ENCODE results near the gene HIBCH.
"Not testable (repeated sequence)": the region's sequence is repeated elsewhere in the genome, so short reads cannot be mapped to it uniquely, and the experiment has no call there.

Gene HIBCH

GRCh38 chr2:190223989-190224388 lies 95.6 kb downstream of the HIBCH start:
- DNase-seq (ENCODE audit: low read depth), result not testable (repeated sequence)

- DNase-seq (ENCODE audit: low read depth), result not testable (repeated sequence)
These were observed 96.9 kb downstream of the HIBCH start for GRCh38 chr2:190222745-190223144.

DNA sequence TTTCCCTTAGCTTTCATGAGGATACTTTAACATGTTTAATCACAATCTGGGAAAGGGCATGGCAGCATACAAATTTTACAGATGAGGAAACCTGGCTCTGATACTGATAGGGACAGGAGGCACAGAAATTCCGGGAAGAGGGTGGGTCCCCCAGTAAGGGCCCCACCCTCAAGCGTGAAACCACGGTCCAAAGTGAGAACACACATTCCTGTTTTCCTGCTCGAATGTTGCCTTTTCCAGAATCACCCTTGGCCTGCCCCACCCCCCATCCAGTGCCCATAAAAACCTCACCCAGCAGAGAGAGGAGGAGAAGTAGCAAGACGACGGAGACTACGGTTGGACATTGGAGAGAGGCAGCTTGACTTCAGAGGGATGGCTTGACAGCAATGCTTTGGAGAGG lies 98.2 kb downstream of the HIBCH start:
- DNase-seq (ENCODE audit: low read depth), result no peak

- no peak for DNase-seq (ENCODE audit: low read depth)
These were observed 100.4 kb downstream of the HIBCH start for GRCh38 chr2:190219186-190219585.

DNA sequence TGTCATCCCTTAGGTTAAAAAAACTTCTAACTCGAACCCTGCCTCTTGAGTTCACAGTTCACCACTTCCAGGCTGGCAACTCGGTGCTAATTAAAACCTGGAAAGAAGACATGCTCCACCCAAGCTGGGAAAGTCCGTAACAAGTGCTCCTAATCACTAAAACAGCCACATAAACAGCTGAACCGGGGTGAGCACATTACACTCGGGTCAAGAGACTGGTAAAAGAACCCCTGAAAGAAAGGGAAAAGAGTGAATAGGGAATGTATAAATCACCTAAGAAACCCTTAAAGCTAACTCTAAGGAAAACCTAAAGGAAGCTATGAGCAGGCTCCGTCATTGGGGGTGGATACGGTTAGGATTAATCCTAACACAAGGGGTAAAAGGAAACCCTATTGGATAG lies 102.0 kb downstream of the HIBCH start:
- DNase-seq (ENCODE audit: low read depth), result no peak

DNA sequence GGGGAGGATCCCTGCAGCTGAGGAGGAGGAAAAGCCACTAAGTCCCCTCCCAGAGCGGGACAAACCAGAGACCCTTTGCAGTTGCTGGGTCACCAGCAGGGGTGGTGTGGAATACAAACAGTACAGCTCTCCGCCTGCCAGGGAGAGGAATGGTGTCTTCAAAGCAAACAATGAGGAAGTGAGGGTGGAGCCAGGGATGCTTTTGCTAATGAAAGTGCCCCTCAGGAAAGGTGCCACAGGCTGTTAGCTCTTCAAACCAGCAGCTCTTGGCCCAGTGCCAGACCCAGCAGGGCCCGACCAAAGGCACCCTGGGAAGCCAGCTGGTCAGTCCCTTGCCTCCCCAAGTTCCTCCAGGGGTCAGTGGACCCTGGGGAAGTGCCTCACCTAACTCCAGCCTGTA lies 102.8 kb downstream of the HIBCH start:
- DNase-seq (ENCODE audit: low read depth), result no peak

GRCh38 chr2:190215620-190216019 lies 104.0 kb downstream of the HIBCH start:
- no peak for DNase-seq (ENCODE audit: low read depth)

- no peak for DNase-seq (ENCODE audit: low read depth)
These were observed 105.0 kb downstream of the HIBCH start for GRCh38 chr2:190214426-190215194.

DNA sequence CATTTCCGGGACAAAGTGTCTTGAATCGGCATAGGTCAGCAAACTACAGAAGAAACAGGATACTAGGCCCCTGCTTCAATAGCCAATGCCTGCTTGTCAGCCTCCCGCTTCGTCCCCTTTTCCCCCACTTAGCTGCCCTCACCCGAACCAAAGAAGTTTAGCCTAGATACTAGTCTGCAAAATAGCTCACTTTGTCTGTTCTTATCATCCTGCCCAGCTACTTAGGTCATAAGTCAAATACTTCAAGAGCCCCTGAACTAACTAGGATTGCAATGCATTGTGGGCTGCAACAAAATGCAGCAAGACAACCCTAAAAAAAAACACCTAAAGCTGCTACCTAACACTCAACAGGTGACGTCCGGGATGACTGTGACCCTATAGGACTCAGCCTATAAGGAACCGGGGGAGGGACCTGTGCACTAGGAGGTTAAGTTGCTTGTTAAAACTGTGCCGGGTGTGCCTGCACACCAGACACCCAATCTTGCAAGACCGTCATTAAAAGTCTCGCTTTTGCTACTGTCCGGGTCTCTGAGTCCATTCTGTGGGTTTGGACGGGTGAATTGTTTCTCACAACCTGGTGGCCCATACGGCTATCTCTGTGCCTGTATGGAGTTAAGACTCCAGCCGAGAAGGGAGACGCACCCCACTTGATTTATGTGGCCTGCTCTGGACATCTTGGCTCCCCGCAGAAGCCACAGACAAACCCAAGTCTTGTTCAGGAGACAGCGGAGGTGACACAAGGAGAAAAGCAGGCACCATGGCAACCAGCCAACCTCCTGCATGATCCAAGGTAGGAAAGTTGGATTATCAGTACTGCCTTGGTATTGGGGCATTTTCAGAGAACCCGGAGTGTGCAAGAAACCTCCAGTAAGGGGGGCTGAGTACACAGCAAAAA lies 105.9 kb downstream of the HIBCH start:
- no peak for DNase-seq (ENCODE audit: low read depth)

DNA sequence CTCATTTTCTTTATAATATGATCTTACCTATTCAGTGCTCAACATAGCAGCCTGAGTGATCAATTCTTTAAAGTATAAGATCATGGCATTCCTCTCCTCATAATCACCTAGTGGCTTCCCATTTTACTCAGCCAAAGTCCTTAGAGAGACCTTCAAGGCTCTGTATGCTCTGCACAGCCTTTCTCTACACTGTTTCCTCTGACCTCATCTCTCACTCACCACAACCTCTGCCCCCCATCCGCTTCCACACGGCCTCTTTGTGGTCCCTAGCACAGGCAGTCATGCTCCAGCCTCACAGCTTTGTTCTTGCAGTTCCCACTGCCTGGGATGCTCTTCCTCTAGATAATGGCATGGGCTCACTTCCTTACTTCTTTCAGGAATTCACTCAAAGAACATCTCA lies 109.2 kb downstream of the HIBCH start:
- DNase-seq (ENCODE audit: low read depth), result no peak

DNA sequence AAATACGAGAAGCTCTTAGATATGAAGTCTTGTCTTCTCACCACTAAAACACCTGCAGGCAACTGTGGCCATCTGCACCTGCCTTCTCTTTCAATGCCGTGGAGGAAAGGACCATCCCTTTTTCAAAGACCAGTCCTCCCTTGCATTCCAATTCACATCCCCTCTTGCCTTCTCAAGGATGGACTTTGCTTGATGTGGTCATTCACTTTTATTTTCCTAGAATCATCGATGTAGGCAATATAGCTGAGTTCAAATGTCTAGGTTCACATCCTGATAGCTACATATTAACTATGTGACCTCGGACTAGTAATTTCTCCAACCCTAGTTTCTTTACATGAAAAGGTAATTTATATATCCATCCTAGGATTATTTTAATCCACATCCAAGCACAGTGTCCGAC lies 110.1 kb downstream of the HIBCH start:
- no peak for DNase-seq (ENCODE audit: low read depth)

DNA sequence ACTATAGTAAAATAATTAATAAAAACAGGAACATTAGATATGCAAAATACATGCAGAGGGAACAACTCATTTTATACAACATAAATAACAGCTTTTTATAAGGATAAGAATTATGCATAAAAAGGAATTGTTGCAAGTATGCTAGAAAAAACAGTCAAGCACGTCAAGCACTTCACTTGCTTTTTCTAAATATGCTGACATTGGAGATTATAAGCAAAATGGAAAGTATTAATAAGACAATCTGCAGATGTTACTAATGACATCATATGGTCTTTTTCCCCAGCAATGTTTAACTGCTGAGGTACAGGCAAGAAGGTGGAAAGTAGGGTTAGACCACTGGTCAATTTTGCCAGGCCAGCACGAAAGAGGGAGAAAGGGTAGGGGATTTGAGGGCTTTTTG lies 111.7 kb downstream of the HIBCH start:
- no peak for DNase-seq (ENCODE audit: low read depth)

DNA sequence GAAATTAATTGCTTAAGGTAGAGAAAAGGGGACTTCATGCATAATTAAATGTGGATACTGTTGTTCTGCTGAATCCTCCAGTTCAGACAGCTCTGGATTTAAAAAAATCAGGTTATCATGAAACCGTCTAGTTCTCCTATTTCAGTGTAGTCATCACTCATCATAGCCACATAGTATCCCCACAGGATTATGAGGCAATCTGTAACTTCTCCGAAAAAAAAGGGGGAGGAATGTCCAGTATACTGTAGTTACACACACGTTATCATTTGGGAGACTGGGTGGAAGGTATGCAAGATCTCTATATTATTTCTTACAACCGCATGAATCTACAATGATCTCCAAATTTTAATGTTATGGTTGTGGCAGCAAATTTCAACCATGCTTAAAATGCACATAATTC lies 114.0 kb downstream of the HIBCH start:
- DNase-seq (ENCODE audit: low read depth), result no peak

DNA sequence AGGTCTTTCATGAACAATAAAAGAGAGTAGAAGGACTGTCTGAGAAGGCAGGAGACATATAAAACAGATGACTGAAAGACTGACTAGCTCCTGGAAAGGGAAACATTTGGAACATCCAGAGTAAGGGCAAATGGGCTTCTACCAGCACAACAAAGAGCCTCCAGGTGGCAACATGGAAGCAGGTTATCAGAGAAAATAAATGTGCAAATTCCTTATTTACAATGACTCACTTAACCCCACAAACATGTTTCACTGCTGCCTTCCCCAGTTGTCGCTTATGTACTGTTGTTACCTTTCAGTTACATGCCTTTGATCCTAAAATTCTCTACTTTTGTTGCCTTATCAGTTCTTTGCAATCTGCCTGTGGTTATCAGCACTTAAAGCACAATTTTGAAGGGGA lies 117.0 kb downstream of the HIBCH start:
- DNase-seq (ENCODE audit: low read depth), result no peak

DNA sequence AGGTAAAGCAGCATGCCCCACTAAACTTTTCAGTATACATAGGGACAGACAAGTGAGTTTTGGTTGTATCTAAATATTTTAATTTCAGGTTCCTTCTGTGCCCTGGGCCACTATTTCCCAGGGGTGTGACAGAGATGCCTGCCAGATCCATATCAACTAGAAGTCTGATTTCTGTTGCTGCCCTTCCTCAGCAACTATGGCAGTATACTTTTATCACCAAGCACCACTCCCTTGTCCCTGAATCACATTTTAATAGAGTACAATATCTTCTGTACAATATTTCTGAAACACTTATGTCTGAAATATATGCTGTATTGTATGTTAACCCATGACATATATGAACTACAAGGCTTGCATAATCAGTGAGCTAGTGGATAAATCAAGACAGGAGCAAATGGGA lies 117.6 kb downstream of the HIBCH start:
- DNase-seq (ENCODE audit: low read depth), result no peak

DNA sequence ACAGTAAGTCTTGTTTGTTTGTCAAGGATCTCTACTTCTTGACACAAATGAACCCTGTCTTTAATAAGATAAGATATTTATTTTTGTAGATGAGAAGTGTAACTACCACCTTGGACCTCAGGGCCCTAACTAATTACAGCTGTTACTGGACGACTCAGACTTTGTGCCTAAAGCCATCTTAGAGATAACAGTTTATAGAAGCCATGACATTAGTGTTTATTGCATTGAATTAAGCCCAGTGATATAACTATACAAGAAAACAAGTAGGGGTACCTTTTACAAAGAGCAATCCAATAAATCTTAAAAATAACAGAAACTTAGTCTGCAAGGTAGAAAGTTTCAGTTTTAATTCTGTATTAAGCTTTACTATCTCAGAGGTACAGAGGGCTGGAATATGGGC lies 119.0 kb downstream of the HIBCH start:
- no peak for DNase-seq (ENCODE audit: low read depth)

- DNase-seq (ENCODE audit: low read depth), result no peak
These were observed 120.1 kb downstream of the HIBCH start for GRCh38 chr2:190199530-190199929.

DNA sequence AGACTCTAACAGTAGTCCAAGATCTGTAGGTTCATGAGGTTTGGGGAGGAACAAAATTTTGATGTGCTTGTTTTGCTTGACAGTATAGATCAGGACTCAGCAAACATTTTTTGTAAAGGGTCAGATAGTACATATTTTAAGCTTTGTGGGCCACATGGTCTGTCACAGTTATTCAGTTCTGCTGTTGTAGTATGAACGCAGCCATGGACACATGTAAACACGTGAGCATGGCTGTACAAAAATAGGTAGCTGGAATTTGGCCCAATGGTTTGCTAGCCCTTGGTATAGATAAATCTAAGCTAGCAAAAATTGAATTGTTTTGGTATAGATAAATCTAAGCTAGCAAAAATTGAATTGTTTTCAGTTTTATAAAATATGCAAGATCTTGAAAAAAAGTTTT lies 120.5 kb downstream of the HIBCH start:
- DNase-seq (ENCODE audit: low read depth), result no peak

GRCh38 chr2:190197143-190197720 lies 122.4 kb downstream of the HIBCH start:
- DNase-seq (ENCODE audit: low read depth), result no peak

GRCh38 chr2:190190507-190191162 lies 129.0 kb downstream of the HIBCH start:
- DNase-seq (ENCODE audit: low read depth), result no peak

GRCh38 chr2:190188289-190188688 lies 131.3 kb downstream of the HIBCH start:
- DNase-seq (ENCODE audit: low read depth), result no peak

DNA sequence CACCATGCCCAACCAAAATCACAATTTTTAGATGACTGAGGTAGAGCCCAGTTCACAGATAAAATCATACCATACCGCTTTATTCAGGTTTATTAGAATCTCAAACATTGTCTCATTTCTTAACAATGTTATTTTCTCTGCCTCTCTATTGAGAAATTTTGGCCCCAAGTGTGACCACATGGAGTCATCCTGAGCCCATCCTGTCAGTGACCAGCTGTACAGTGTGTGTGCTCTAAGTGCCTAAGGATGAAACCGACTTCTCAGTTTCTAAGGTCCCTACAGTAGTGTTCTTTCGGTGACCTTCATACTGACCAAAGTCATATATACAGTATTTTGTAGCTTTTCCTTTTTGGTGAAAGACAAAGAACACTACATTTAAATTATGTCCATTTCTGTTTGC lies 133.4 kb downstream of the HIBCH start:
- DNase-seq (ENCODE audit: low read depth), result no peak

GRCh38 chr2:190185380-190185779 lies 134.2 kb downstream of the HIBCH start:
- DNase-seq (ENCODE audit: low read depth), result no peak
